Fibroblast of the aortic adventitia (primary cell): Measurements from ENCODE around the gene USH2A. TPM values are rescaled to one million over a fixed set of nuclear protein-coding genes. Genes with fewer than 3 reads are reported as not detected.

Experiments
- DNase-seq: peaks from one replicate; pipeline ENCODE4 v3.0.0-alpha.2; 2010; ENCODE audit warnings: low read depth
- H3K4me3 ChIP-seq: 2 replicates; pipeline ENCODE4 v1.5.1; 2011; ENCODE audit warnings: low read depth, mild to moderate bottlenecking, control low read depth, low read length, moderate library complexity
- CTCF ChIP-seq: IDR thresholded peaks from 2 replicates; pipeline ENCODE4 v1.5.1; 2011; ENCODE audit warnings: mild to moderate bottlenecking, low read length, control low read depth, inconsistent platforms; ENCODE audit not compliant: insufficient read depth
- total RNA-seq: library from RNA; depleted of rRNA; stranded (reverse); fragments of >200 nt; gene quantifications from 2 replicates; pipeline ENCODE4 v1.2.3, GENCODE V29; 2012; ENCODE audit warnings: low replicate concordance

The USH2A gene
- total RNA-seq, 1 donor = under 0.01 TPM

GRCh38 chr1:216215169-216215568 is 208.1 kb downstream of the USH2A start:
- peak; percentile 10 for DNase-seq
- TF ChIP-seq CTCF = no peak
- H3K4me3 ChIP-seq = no peak overlapping the region

GRCh38 chr1:216212826-216213225 is 210.4 kb downstream of the USH2A start:
- TF ChIP-seq CTCF = no peak
- no peak overlapping the region for H3K4me3 ChIP-seq
- no peak for DNase-seq

DNA sequence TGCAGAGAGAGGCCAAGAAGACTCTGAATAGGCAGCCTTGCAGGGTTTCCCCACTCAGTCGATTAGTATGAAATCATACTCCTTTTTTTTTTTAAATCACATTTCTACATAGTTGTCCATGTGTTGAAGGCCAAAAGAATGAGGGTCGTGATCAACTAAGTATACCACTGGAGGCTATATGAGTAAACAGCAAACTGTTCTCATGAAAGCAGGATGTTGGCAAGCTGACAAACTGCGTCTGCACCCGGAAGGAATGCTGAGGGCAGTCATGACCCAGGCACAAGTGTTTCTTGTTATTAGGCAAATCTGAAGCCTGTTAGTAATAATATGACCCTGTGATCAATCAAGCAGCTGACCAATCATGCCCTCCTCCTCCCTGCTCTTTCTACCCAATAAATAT is 213.2 kb downstream of the USH2A start:
- TF ChIP-seq CTCF = no peak

GRCh38 chr1:216209125-216209524 is 214.1 kb downstream of the USH2A start:
- DNase-seq = no peak
- TF ChIP-seq CTCF = no peak
- no peak overlapping the region for H3K4me3 ChIP-seq

More for the DNA sequence above, 213.2 kb downstream of the USH2A start:
- no peak for DNase-seq
- H3K4me3 ChIP-seq = no peak overlapping the region

DNA sequence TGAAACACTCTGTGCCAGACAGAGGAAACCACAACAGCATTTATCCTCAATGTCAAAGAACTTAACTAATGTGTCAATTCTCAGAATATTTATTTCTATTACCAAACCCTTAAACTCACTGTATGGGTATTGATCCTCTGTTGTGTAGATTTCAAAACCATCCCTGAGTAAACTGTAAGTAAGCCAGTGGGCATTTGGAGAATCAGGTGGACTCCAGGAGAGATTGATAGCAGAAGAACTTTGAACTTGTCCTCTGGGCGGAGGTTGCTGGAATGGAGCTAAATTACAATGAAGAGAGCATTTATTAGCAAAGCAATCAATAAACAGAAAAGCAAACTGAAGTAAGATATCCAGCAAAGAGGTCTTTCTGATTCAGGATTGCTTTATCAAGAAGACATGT is 216.1 kb downstream of the USH2A start:
- TF ChIP-seq CTCF = no peak
- H3K4me3 ChIP-seq = no peak overlapping the region
- no peak for DNase-seq

DNA sequence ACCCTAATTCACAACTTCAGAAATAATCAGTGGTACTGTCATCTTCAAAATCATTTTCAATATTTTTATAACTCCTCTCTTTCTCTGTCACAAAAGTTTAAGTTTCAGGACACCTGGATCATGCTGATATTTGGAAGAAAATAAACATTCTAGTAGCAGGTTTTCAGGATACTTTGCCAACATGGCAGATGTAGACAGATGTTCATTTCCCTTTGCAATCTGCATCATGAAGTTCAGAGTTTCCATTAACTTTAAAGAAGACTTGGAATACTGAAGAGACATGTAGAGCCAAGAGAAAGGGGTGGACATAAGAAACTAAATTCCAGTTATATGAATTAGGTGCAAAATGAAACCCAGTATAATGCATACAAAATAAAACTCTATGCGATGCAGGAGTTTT is 218.1 kb downstream of the USH2A start:
- H3K4me3 ChIP-seq = no peak overlapping the region
- no peak for DNase-seq
- TF ChIP-seq CTCF = no peak

- H3K4me3 ChIP-seq = no peak overlapping the region
- DNase-seq = no peak
- no peak for TF ChIP-seq CTCF
These were observed 221.3 kb downstream of the USH2A start for GRCh38 chr1:216201946-216202345.
